Trophoblast cell (in vitro differentiated cells and primary cell): Measurements from ENCODE around the gene HPSE2.

Source experiments
- DNase-seq, 2 donors: peaks; one replicate each; pipeline ENCODE4 v3.0.0-alpha.2; 2016
- H2AFZ ChIP-seq: 2 replicates; pipeline ENCODE4 v1.6.1; 2013; ENCODE audit warnings: low read length, moderate library complexity, mild to moderate bottlenecking; ENCODE audit not compliant: insufficient read depth, poor library complexity
- H2AK5ac ChIP-seq: 2 replicates; pipeline ENCODE4 v1.6.1; 2013; ENCODE audit warnings: mild to moderate bottlenecking, low read length
- H2BK120ac ChIP-seq: 2 replicates; pipeline ENCODE4 v1.6.1; 2013; ENCODE audit warnings: low read length, mild to moderate bottlenecking, moderate library complexity; ENCODE audit not compliant: insufficient read depth, poor library complexity
- H2BK12ac ChIP-seq: 2 replicates; pipeline ENCODE4 v1.6.1; 2013; ENCODE audit warnings: mild to moderate bottlenecking, low read length, moderate library complexity
- H2BK5ac ChIP-seq: 2 replicates; pipeline ENCODE4 v1.6.1; 2013; ENCODE audit warnings: low read length, low read depth, moderate library complexity, mild to moderate bottlenecking; ENCODE audit not compliant: poor library complexity
- H3K14ac ChIP-seq: 2 replicates; pipeline ENCODE4 v1.6.1; 2013; ENCODE audit warnings: mild to moderate bottlenecking, low read length
- H3K18ac ChIP-seq: 2 replicates; pipeline ENCODE4 v1.6.1; 2013; ENCODE audit warnings: mild to moderate bottlenecking, low read length
- H3K23ac ChIP-seq: 2 replicates; pipeline ENCODE4 v1.6.1; 2013; ENCODE audit warnings: low read length
- H3K27ac ChIP-seq: 2 replicates; pipeline ENCODE4 v1.5.1; 2013; ENCODE audit warnings: low read depth, mild to moderate bottlenecking, inconsistent platforms, low read length, moderate library complexity
- H3K27me3 ChIP-seq: 2 replicates; pipeline ENCODE4 v1.6.1; 2013; ENCODE audit warnings: inconsistent platforms, mild to moderate bottlenecking, low read length, moderate library complexity; ENCODE audit not compliant: insufficient read depth
- H3K36me3 ChIP-seq, 2 experiments: 1 replicate in 1 of 2; 2 replicates in 1 of 2; pipeline ENCODE4 v1.6.1; 2013; ENCODE audit warnings: low read length in 2 of 2, mild to moderate bottlenecking in 2 of 2, moderate library complexity in 1 of 2; ENCODE audit not compliant: insufficient read depth in 2 of 2, control insufficient read depth in 1 of 2
- H3K4ac ChIP-seq: 2 replicates; pipeline ENCODE4 v1.6.1; 2013; ENCODE audit warnings: low read depth, mild to moderate bottlenecking, low read length, moderate library complexity
- H3K4me1 ChIP-seq, 2 experiments: 1 replicate in 1 of 2; 2 replicates in 1 of 2; pipeline ENCODE4 v1.6.1; 2013; ENCODE audit warnings: low read length in 2 of 2, mild to moderate bottlenecking in 2 of 2, moderate library complexity in 1 of 2; ENCODE audit not compliant: insufficient read depth in 2 of 2, control insufficient read depth in 1 of 2
- H3K4me2 ChIP-seq: 2 replicates; pipeline ENCODE4 v1.6.1; 2013; ENCODE audit warnings: inconsistent platforms, mild to moderate bottlenecking, low read length, moderate library complexity
- H3K4me3 ChIP-seq: 2 replicates; pipeline ENCODE4 v1.5.1; 2013; ENCODE audit warnings: mild to moderate bottlenecking, low read depth, low read length, inconsistent platforms
- H3K79me1 ChIP-seq: one replicate; pipeline ENCODE4 v1.6.1; 2013; ENCODE audit warnings: low read length
- H3K79me2 ChIP-seq: 2 replicates; pipeline ENCODE4 v1.6.1; 2013; ENCODE audit warnings: low read length, mild to moderate bottlenecking; ENCODE audit not compliant: control insufficient read depth, insufficient read depth, poor library complexity
- H3K9ac ChIP-seq: 2 replicates; pipeline ENCODE4 v1.6.1; 2013; ENCODE audit warnings: mild to moderate bottlenecking, low read length
- H3K9me3 ChIP-seq: 2 replicates; pipeline ENCODE4 v1.6.1; 2013; ENCODE audit warnings: low read depth, mild to moderate bottlenecking, control low read depth, inconsistent platforms, low read length; ENCODE audit not compliant: insufficient read depth
- H4K12ac ChIP-seq: 2 replicates; pipeline ENCODE4 v1.6.1; 2013; ENCODE audit warnings: low read depth, mild to moderate bottlenecking, low read length, moderate library complexity
- H4K8ac ChIP-seq: 2 replicates; pipeline ENCODE4 v1.6.1; 2013; ENCODE audit warnings: low read depth, mild to moderate bottlenecking, low read length, moderate library complexity
- H4K91ac ChIP-seq: one replicate; pipeline ENCODE4 v1.6.1; 2013; ENCODE audit warnings: low read depth, mild to moderate bottlenecking, low read length, moderate library complexity
- WGBS: extraction: QIAGEN DNeasy Blood & Tissue Kit; methylation state at CpG from one replicate; pipeline ENCODE4 v1.1.7; 2013; ENCODE audit warnings: missing lambda C conversion rate; ENCODE audit not compliant: insufficient read length, insufficient coverage; ENCODE audit errors: extremely low coverage; 5-methylcytosine and 5-hydroxymethylcytosine counted together

Gene HPSE2

DNA sequence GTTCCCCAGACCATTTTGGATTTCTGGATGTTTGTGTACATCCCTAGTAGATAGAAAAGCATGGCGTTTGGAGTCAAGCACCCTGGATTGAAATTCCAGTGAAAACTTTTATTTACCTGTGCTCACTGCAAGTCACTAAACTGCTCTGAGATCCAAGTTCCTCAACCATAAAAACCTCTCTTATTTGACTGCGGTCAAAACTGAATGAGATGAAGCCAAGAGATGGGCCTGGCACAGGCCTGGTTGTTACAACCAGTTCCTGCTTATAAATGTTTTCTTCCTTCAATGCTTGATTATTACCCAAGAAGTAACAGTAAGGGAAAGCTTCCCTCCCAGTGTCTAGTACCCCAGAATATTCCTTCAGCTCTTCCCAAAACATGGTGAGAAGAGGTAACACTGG, 718.0 kb downstream of the HPSE2 start:
- no peak overlapping the region for H4K12ac ChIP-seq
- H3K27me3 ChIP-seq, result no peaks in the 10 kb centered on the region
- peaks cover 6% of the 10 kb centered on the region for H3K79me1 ChIP-seq
- no peak overlapping the region for H3K18ac ChIP-seq
- no peaks in the 10 kb centered on the region for H3K36me3 ChIP-seq
- no peak overlapping the region for H3K27ac ChIP-seq
- H3K9me3 ChIP-seq, result no peaks in the 10 kb centered on the region
- no peak overlapping the region for H4K91ac ChIP-seq
- no peak overlapping the region for H3K23ac ChIP-seq
- no CpG with 5 or more reads among the region's 2 CpGs for WGBS
- H2AK5ac ChIP-seq, result no peak overlapping the region
- H3K4ac ChIP-seq, result no peak overlapping the region
- no peak for DNase-seq
- H2AFZ ChIP-seq, result no peak overlapping the region
- no peak overlapping the region for H2BK12ac ChIP-seq
- H3K14ac ChIP-seq, result no peak overlapping the region
- H2BK5ac ChIP-seq, result no peak overlapping the region
- H3K4me2 ChIP-seq, result no peak overlapping the region
- peak overlapping the region; percentile 16 for H2BK120ac ChIP-seq
- H3K4me3 ChIP-seq, result no peak overlapping the region
- no peak overlapping the region for H3K9ac ChIP-seq
- H4K8ac ChIP-seq, result no peak overlapping the region
- H3K4me1 ChIP-seq, result peaks cover 2 to 12% of the 10 kb centered on the region in 2 experiments
- H3K79me2 ChIP-seq, result no peaks in the 10 kb centered on the region

DNA sequence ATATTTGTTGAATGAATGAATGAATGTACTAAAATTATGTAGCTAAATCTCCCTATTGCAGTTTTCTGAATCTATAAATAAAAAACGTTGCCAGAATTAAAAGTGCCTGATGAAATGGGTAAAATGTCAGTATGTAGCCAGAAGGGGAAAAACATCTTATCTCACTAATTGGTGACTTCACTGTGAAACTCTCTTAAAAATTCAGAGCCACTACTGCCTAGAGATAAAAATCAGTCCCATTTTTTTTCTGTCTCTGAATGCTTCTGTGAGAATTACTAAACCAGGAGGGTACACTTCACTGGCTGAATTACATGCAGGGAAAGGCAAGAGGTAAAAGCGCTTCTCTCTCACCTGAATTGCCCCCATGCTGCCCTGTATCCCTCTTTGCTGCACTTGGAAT, 719.3 kb downstream of the HPSE2 start:
- Histone ChIP-seq H4K91ac (no peak overlapping the region), H3K79me1 (peaks cover 6% of the 10 kb centered on the region), H2AK5ac (no peak overlapping the region), H3K79me2 (no peaks in the 10 kb centered on the region), H3K4me3 (no peak overlapping the region), H2BK120ac (no peak overlapping the region), H3K14ac (no peak overlapping the region), H2AFZ (no peak overlapping the region), H4K12ac (no peak overlapping the region), H2BK12ac (no peak overlapping the region), H3K4me1 (peaks cover 2 to 12% of the 10 kb centered on the region in 2 experiments), H2BK5ac (no peak overlapping the region), H3K9me3 (no peaks in the 10 kb centered on the region), H3K23ac (no peak overlapping the region), H3K4me2 (peak overlapping the region; percentile 39), H4K8ac (no peak overlapping the region), H3K9ac (no peak overlapping the region), H3K18ac (no peak overlapping the region), H3K36me3 (no peaks in the 10 kb centered on the region), H3K4ac (no peak overlapping the region), H3K27ac (peak overlapping the region; percentile 82), H3K27me3 (no peaks in the 10 kb centered on the region)
- peak; percentile 14 to 90 for DNase-seq
- no CpG with 5 or more reads among the region's 2 CpGs for WGBS

DNA sequence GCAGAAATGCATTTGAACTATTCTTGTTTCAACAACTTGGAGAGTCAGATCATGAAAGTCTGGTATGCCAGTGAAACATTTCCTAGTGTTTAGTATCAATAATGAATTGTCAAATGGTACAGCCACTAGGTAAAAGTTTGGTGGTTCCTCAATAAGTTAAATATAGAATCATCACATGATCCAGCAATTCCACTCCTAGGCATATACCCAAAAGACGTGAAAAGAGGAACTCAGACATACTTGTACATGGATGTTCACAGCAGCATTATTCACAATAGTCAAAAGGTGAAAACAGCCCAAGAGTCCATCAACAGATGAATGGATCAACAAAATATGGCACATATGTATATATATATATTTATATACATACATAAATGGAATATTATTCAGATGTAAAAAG, 721.9 kb downstream of the HPSE2 start:
- no CpG with 5 or more reads among the region's 1 CpG for WGBS
- Histone ChIP-seq H4K12ac (no peak overlapping the region), H3K14ac (no peak overlapping the region), H3K27me3 (no peaks in the 10 kb centered on the region), H3K36me3 (no peaks in the 10 kb centered on the region), H2BK5ac (no peak overlapping the region), H3K4me1 (peaks cover 2 to 16% of the 10 kb centered on the region in 2 experiments), H3K4ac (no peak overlapping the region), H2BK120ac (no peak overlapping the region), H3K18ac (no peak overlapping the region), H3K79me2 (no peaks in the 10 kb centered on the region), H2AK5ac (no peak overlapping the region), H3K23ac (no peak overlapping the region), H3K79me1 (peaks cover 6% of the 10 kb centered on the region), H3K9me3 (no peaks in the 10 kb centered on the region), H4K91ac (no peak overlapping the region), H4K8ac (no peak overlapping the region), H2AFZ (no peak overlapping the region), H2BK12ac (no peak overlapping the region), H3K27ac (no peak overlapping the region), H3K9ac (no peak overlapping the region), H3K4me3 (no peak overlapping the region), H3K4me2 (no peak overlapping the region)
- no peak for DNase-seq

DNA sequence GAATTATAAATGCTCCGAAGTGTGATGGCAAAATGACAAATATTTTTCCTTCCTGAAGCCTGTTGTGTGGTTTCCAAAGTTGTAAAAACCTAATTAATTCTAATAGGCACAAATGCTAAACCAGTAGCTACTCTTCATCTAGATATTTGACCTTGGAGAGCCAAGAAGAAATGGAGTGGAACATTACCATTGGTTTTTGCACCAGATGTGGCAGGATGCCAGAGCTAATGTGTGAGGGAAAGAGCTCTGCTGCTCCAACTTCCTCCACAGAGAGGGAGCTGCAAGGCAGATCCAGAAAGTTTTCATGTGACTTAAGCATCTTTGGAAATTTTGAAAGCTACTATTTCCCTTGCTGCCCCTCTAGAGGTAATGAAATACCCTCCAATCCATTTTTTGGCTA, 723.8 kb downstream of the HPSE2 start:
- Histone ChIP-seq H4K91ac (no peak overlapping the region), H2AFZ (no peak overlapping the region), H3K4me3 (no peak overlapping the region), H3K4me1 (peaks cover 0 to 12% of the 10 kb centered on the region in 2 experiments), H3K4ac (no peak overlapping the region), H2BK120ac (no peak overlapping the region), H3K4me2 (no peak overlapping the region), H3K14ac (no peak overlapping the region), H3K23ac (no peak overlapping the region), H4K8ac (no peak overlapping the region), H3K79me2 (no peaks in the 10 kb centered on the region), H3K18ac (no peak overlapping the region), H2BK12ac (no peak overlapping the region), H3K27me3 (no peaks in the 10 kb centered on the region), H2BK5ac (no peak overlapping the region), H3K79me1 (peaks cover 4% of the 10 kb centered on the region), H3K9me3 (no peaks in the 10 kb centered on the region), H3K9ac (no peak overlapping the region), H3K36me3 (no peaks in the 10 kb centered on the region), H3K27ac (no peak overlapping the region), H4K12ac (no peak overlapping the region), H2AK5ac (no peak overlapping the region)
- no CpG with 5 or more reads among the region's 1 CpG for WGBS
- DNase-seq, result no peak
